Measurements from ENCODE around the gene SERPINC1. TPM values are rescaled to one million over a fixed set of nuclear protein-coding genes. Genes with fewer than 3 reads are reported as not detected.
"Not testable (repeated sequence)": the region's sequence is repeated elsewhere in the genome, so short reads cannot be mapped to it uniquely, and the experiment has no call there.

The SERPINC1 gene
- total RNA-seq, 4 donors from 2014 or later, result not detected

- no peaks in the 10 kb centered on the region for H3K9me3 ChIP-seq
- no peak for TF ChIP-seq POLR2A (IDR thresholded peaks at IDR 0.05; ENCODE audit: low read depth)
- no peak for TF ChIP-seq EP300 (IDR thresholded peaks at IDR 0.05)
- TF ChIP-seq POLR2AphosphoS5 (IDR thresholded peaks at IDR 0.05), result no peak
- no peak for TF ChIP-seq CTCF (IDR thresholded peaks at IDR 0.05)
- intact Hi-C loops (cut with DNase I), result no loop called here
- no peaks in the 10 kb centered on the region for H3K4me1 ChIP-seq
- no peak overlapping the region for H3K4me3 ChIP-seq
- no peak overlapping the region for H3K27ac ChIP-seq (replicated peaks in 1 of 4)
- no peak for DNase-seq (ENCODE audit: extremely low spot score)
- H3K27me3 ChIP-seq, result no peaks in the 10 kb centered on the region
- 94% methylated on average over 4 of the region's 4 CpGs for WGBS
- H3K36me3 ChIP-seq, result peaks cover 64 to 100% (median 88%) of the 10 kb centered on the region in 4 donors
Measured at GRCh38 chr1:173948594-173948993, 31.5 kb upstream of the SERPINC1 start.

- 81% methylated on average over 4 of the region's 4 CpGs for WGBS
- H3K4me1 ChIP-seq, result no peaks in the 10 kb centered on the region
- no peaks in the 10 kb centered on the region for H3K9me3 ChIP-seq
- H3K4me3 ChIP-seq, result no peak overlapping the region
- intact Hi-C loops (cut with DNase I), result no loop called here
- no peaks in the 10 kb centered on the region for H3K27me3 ChIP-seq
- peaks cover 69 to 100% (median 94%) of the 10 kb centered on the region in 4 donors for H3K36me3 ChIP-seq
- H3K27ac ChIP-seq (replicated peaks in 1 of 4), result no peak overlapping the region
- TF ChIP-seq CTCF (IDR thresholded peaks at IDR 0.05), result no peak
- no peak for TF ChIP-seq POLR2A (IDR thresholded peaks at IDR 0.05; ENCODE audit: low read depth)
- TF ChIP-seq EP300 (IDR thresholded peaks at IDR 0.05), result no peak
- DNase-seq (ENCODE audit: extremely low spot score), result no peak
Measured at GRCh38 chr1:173946380-173946921, 29.3 kb upstream of the SERPINC1 start.

DNA sequence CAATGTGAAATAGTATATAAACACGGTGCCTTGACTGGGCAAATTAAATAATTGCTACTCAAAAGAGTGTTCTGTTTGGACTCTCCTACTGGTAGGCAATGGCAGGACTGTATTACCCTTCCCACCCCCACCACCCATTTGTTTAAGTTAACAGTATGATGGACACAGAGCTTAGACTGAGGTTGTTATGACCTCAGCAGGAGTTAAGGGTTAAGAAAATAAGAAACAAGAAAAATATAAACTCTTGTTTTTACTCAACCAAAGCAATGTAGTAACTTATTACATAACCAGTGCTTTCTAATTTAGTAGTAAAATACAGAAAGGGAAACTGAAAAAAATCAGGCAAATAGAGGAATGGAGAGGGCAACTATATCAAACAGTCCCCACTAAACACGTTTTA is 19.9 kb upstream of the SERPINC1 start:
- Histone ChIP-seq H3K36me3 (peaks cover 44 to 89% (median 72%) of the 10 kb centered on the region in 4 donors), H3K27me3 (no peaks in the 10 kb centered on the region), H3K9me3 (no peaks in the 10 kb centered on the region), H3K27ac (replicated peaks in 1 of 4) (no peak overlapping the region), H3K4me3 (no peak overlapping the region), H3K4me1 (no peaks in the 10 kb centered on the region)
- no peak for TF ChIP-seq POLR2AphosphoS5 (IDR thresholded peaks at IDR 0.05)
- 68% methylated on average over 2 of the region's 2 CpGs for WGBS
- intact Hi-C loops (cut with DNase I), result no loop called here
- no peak for DNase-seq (ENCODE audit: extremely low spot score)

DNA sequence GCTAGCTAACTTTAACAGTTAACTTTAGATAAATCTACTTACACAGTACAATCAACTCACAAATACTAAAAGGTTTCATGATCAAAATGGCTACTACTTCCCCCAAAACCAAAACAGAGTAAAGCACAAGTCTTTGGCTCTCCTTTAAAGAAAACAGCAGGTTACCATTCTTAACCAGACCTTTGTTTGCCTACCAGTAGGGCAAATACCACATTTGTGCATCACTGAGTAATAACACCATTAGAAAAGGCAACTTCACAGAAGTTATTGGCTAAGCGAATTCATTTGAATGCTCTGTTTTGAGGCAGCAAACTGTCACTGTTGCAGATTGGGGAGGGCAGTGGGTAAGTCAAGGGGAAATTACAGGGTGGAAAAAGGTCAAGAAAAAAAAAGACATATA is 17.3 kb upstream of the SERPINC1 start:
- WGBS, result 96% methylated on average over 1 of the region's 1 CpG
- Histone ChIP-seq H3K9me3 (no peaks in the 10 kb centered on the region), H3K27ac (replicated peaks in 1 of 4) (no peak overlapping the region), H3K4me1 (no peaks in the 10 kb centered on the region), H3K27me3 (no peaks in the 10 kb centered on the region), H3K36me3 (peaks cover 20 to 77% (median 50%) of the 10 kb centered on the region in 4 donors), H3K4me3 (no peak overlapping the region)
- TF ChIP-seq POLR2AphosphoS5 (IDR thresholded peaks at IDR 0.05) (no peak), CTCF (IDR thresholded peaks at IDR 0.05) (no peak), POLR2A (IDR thresholded peaks at IDR 0.05; ENCODE audit: low read depth) (no peak), EP300 (IDR thresholded peaks at IDR 0.05) (no peak)
- intact Hi-C loops (cut with DNase I), result no loop called here
- no peak for DNase-seq (ENCODE audit: extremely low spot score)

GRCh38 chr1:173930541-173930940 is 13.4 kb upstream of the SERPINC1 start:
- intact Hi-C loops (cut with DNase I); H3K4me3 ChIP-seq; DNase-seq (ENCODE audit: extremely low spot score); H3K4me1 ChIP-seq; H3K9me3 ChIP-seq; H3K27me3 ChIP-seq; H3K27ac ChIP-seq (replicated peaks in 1 of 4): not testable (repeated sequence)
- WGBS, result 96% methylated on average over 5 of the region's 5 CpGs
- H3K36me3 ChIP-seq, result peaks cover 3 to 42% (median 19%) of the 10 kb centered on the region in 4 donors
